Ectodermal cell (in vitro differentiated cells): ENCODE data around the gene ABCD1.

Experiments used
- H3K27ac ChIP-seq: 2 replicates; pipeline ENCODE4 v1.7.0; 2013; ENCODE audit warnings: mild to moderate bottlenecking, low read depth, low read length; ENCODE audit not compliant: insufficient read depth, poor library complexity, severe bottlenecking
- H3K27me3 ChIP-seq: 2 replicates; pipeline ENCODE4 v1.7.0; 2013; ENCODE audit warnings: mild to moderate bottlenecking, low read length; ENCODE audit not compliant: insufficient read depth, control insufficient read depth, poor library complexity, severe bottlenecking
- H3K36me3 ChIP-seq: one replicate; pipeline ENCODE4 v1.7.0; 2013; ENCODE audit warnings: low read length; ENCODE audit not compliant: control insufficient read depth, insufficient read depth
- H3K4me1 ChIP-seq: one replicate; pipeline ENCODE4 v1.7.0; 2013; ENCODE audit warnings: low read length; ENCODE audit not compliant: control insufficient read depth, insufficient read depth
- H3K4me3 ChIP-seq: 2 replicates; pipeline ENCODE4 v1.7.0; 2013; ENCODE audit warnings: low read depth, low read length, control low read depth; ENCODE audit not compliant: insufficient read depth
- H3K9me3 ChIP-seq: 2 replicates; pipeline ENCODE4 v1.7.0; 2013; ENCODE audit warnings: mild to moderate bottlenecking, low read length, moderate library complexity; ENCODE audit not compliant: control insufficient read depth
- WGBS, 2 experiments: methylation state at CpG; one replicate each; pipeline ENCODE4 v1.1.7; 2013; ENCODE audit warnings: missing lambda C conversion rate in 2 of 2; 5-methylcytosine and 5-hydroxymethylcytosine counted together

ABCD1 gene

DNA sequence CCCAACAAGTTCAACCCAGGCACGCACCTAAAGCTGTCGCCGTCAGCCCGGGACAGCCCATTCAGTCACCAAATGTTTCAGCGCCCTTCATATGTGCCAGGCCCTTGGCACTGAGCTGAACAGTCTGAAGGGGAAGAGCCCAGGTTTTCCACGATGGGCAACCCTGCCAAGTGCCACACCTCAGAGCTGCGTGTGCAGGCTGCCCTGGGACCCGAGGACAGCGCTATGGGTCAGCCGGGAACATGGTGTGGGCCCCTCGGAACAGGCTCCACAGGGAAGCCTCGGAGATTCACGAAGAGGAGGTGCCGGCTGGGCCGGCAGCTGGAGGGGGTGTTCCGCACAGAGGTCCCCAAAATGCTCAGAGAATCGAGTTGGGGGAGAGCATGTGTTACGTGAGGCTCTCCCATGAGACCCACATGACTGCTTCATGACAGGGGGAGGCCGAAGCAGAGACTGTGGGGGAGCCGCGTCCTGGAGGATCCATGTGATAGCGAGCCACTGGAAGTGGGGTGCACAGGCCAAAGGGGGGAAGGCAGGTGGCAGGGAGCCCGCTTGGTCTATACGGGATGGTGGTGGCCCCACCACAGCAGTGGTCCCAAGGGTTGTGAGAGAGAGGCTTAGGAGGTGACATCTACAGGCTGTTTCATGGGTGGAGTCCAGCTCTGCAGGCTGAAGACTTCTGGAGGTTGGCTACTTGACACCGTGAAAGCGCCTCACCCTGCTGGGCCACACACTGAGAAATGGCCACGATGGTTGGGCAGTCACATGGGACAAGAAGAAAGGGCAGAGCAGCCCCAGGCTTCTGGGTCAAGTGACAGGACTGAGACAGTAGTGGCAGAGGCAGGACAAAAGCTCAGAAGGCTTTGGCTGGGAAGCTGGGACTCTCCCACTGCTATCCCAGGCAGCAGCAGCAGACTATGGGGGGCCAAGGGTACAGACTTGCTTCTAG is 14.7 kb upstream of the ABCD1 start:
- H3K9me3 ChIP-seq, result no peaks in the 10 kb centered on the region
- WGBS, 2 experiments, result 90 to 91% methylated on average over 27 of the region's 27 CpGs

DNA sequence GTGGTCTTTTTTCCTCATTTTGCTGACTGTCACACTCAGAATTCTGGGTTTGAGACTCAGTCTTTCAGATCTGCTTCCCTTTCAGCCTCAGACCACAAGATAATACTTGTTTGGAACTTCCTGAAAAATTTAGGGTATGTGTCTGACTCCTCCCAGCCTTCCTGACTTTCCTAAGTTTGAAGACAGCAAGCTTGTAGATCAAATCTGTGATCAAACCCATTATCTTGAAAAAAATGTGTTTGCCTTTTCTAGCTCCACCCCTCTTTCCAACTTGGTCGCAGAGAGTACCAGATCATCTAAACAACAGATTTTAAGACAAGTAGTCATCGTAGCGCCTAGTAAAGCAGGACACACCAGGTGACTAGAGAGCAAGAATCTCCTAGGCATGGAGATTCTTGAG is 10.4 kb upstream of the ABCD1 start:
- no peaks in the 10 kb centered on the region for H3K27me3 ChIP-seq
- 96 to 97% methylated on average over 3 of the region's 3 CpGs for WGBS, 2 experiments
- H3K36me3 ChIP-seq, result no peaks in the 10 kb centered on the region
- H3K9me3 ChIP-seq, result no peaks in the 10 kb centered on the region
- no peak overlapping the region for H3K27ac ChIP-seq
- no peak overlapping the region for H3K4me3 ChIP-seq
- H3K4me1 ChIP-seq, result no peaks in the 10 kb centered on the region

More for the DNA sequence above, 14.7 kb upstream of the ABCD1 start:
- H3K4me1 ChIP-seq, result no peaks in the 10 kb centered on the region
- no peaks in the 10 kb centered on the region for H3K36me3 ChIP-seq
- no peak overlapping the region for H3K4me3 ChIP-seq
- no peaks in the 10 kb centered on the region for H3K27me3 ChIP-seq
- H3K27ac ChIP-seq, result no peak overlapping the region

DNA sequence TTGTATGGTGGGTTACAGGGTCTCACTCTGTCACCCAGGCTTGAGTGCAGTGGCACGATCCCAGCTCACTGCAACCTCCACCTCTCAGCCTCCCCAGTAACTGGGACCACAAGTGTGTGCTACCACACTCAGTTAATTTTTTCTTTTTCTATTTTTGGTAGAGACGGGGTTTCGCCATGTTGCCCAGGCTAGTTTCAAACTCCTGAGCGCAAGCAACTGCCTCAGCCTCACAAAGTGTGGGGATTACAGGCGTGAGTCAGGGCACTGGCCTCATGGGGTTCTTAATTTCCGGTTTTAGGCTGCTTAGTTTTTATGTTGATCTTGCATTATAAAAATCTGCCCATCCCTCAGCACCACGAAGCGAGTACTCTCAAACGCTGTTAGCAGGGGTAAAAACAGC is 7.2 kb upstream of the ABCD1 start:
- Histone ChIP-seq H3K9me3 (no peaks in the 10 kb centered on the region), H3K4me3 (no peak overlapping the region), H3K27me3 (no peaks in the 10 kb centered on the region), H3K27ac (no peak overlapping the region), H3K4me1 (peaks cover under 1% of the 10 kb centered on the region), H3K36me3 (no peaks in the 10 kb centered on the region)
- 95 to 97% methylated on average over 9 of the region's 9 CpGs for WGBS, 2 experiments

DNA sequence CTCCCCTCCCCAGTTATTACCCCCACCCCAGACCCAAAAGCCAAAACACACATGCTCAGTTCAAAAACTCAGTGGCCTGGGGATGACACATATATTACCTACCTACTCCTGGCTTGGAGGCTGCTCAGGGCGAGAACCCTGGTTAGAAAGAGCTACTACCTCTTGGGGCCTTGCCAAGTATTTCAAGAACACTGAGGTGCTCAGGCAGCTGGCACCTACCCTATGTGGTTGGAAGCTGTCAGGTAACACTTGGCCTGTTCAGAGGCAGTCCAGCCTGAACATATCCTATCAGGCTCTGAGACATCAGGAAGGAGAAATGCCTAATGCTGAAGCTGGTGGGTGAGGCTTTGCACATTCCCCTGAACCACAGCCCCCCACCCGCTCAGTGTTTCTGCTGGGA is 5.4 kb upstream of the ABCD1 start:
- Histone ChIP-seq H3K4me1 (peaks cover 6% of the 10 kb centered on the region), H3K27ac (no peak overlapping the region), H3K27me3 (no peaks in the 10 kb centered on the region), H3K36me3 (no peaks in the 10 kb centered on the region), H3K4me3 (no peak overlapping the region), H3K9me3 (no peaks in the 10 kb centered on the region)
- 96 to 97% methylated on average over 2 of the region's 2 CpGs for WGBS, 2 experiments

DNA sequence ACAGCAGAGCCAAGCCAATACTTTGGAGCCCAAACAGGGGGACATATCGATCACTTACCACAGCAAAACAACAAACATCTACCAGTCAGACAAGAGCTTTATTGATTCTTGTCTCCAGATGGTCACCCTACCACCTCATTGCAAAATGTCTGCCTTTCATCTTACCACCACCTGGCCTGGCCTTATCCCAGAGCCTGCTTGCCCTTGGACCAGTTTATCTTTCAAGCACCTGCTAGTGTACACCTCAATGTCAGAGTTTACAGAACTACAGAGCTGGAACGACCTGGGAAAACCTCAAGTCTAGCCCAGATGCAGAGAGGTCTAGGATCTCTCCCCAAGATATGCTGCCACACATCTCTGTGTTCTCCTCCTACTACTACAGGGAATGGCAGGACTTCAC is 5.0 kb upstream of the ABCD1 start:
- Histone ChIP-seq H3K4me3 (no peak overlapping the region), H3K36me3 (no peaks in the 10 kb centered on the region), H3K27me3 (no peaks in the 10 kb centered on the region), H3K9me3 (no peaks in the 10 kb centered on the region), H3K4me1 (peaks cover 6% of the 10 kb centered on the region), H3K27ac (no peak overlapping the region)
- 90 to 98% methylated on average over 2 of the region's 2 CpGs for WGBS, 2 experiments

DNA sequence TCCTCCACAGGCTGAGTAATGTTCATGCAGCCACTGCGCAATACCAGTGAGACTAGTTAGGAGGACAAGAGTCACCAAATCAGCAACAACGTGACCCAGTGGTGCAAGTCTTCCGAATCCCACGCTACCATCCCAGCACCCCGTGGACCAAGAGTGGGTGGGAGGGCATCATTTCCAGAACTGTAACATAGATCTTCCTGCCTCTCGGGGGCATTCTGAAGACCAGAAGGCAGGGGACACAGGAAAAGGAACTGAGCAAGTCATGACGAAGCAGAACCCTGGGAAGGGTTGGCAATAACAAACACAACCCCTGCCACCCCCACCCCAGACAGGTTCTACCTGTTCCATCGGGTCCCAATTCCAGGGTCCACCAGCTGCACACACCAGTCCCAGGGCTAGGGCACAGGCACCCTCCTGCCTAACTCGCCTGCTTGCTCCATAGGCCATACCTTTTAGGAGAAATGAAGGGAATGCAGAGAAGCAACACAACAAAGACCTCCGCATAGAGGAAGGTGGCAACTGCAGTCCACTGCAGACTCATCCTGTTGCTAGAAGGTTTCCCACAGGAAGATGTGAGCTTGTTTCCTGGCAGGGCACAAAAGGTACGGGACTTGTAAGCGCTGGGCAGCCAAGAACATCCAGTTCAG is 1.8 kb upstream of the ABCD1 start:
- WGBS, 2 experiments, result 74 to 78% methylated on average over 12 of the region's 12 CpGs
- H3K36me3 ChIP-seq, result no peaks in the 10 kb centered on the region
- H3K4me1 ChIP-seq, result peaks cover 9% of the 10 kb centered on the region
- H3K27ac ChIP-seq, result no peak overlapping the region
- no peaks in the 10 kb centered on the region for H3K9me3 ChIP-seq
- no peaks in the 10 kb centered on the region for H3K27me3 ChIP-seq
- H3K4me3 ChIP-seq, result peak overlapping the region; percentile 65

DNA sequence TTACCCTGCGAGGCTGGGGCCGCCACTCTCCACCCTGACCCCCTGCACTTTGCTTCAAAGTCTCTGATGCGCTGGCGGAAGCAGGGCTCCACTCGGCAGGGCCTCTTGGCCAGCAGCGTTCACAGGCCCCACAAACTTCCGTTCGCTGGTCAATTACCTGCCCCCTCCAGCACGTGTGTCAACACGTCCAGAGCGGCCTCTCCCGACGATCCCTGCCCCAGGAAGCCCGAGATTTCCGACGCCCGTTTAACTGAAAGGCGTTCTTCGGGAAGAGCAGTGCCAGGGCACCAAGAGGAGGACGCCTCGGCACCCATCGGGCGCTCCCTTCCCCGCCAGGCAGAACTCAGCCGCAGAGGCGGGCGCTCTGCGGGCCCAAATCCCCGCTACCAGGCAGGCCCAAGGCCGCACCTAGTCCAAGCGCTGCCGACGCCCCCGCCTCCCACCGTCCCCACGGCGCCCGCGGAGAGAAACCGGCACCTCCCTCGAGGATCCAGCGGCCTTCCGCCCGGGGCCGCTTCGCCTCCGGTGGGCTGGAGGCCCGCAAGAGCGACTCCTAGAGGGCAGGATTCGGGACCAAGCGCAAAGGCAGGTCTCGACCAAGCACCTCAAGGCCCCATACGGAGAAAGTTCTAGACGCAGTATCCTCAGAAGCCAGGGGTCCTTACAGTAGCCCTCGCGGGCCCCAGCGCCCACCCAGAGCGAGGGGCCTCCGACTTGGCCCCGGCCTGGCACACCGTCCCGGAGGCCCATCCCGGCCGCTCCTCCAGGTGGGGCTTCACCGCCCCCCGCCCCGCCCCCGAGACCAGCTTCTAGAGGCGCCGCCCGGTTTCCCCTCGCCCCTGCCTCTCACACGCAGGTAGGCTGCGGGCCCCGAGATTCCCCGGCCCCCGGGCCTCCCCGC is 1.1 kb upstream of the ABCD1 start:
- WGBS, 2 experiments, result 0 to 1% methylated on average over 78 of the region's 78 CpGs
- peaks cover 9% of the 10 kb centered on the region for H3K4me1 ChIP-seq
- H3K4me3 ChIP-seq, result peak overlapping the region; percentile 65

DNA sequence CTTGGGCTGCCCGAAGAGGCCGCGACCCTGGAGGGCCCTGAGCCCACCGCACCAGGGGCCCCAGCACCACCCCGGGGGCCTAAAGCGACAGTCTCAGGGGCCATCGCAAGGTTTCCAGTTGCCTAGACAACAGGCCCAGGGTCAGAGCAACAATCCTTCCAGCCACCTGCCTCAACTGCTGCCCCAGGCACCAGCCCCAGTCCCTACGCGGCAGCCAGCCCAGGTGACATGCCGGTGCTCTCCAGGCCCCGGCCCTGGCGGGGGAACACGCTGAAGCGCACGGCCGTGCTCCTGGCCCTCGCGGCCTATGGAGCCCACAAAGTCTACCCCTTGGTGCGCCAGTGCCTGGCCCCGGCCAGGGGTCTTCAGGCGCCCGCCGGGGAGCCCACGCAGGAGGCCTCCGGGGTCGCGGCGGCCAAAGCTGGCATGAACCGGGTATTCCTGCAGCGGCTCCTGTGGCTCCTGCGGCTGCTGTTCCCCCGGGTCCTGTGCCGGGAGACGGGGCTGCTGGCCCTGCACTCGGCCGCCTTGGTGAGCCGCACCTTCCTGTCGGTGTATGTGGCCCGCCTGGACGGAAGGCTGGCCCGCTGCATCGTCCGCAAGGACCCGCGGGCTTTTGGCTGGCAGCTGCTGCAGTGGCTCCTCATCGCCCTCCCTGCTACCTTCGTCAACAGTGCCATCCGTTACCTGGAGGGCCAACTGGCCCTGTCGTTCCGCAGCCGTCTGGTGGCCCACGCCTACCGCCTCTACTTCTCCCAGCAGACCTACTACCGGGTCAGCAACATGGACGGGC is 579 bp downstream of the ABCD1 start:
- H3K4me1 ChIP-seq, result peaks cover 9% of the 10 kb centered on the region
- no peaks in the 10 kb centered on the region for H3K27me3 ChIP-seq
- no peaks in the 10 kb centered on the region for H3K36me3 ChIP-seq
- 80 to 82% methylated on average over 55 of the region's 55 CpGs for WGBS, 2 experiments
- no peak overlapping the region for H3K27ac ChIP-seq
- H3K9me3 ChIP-seq, result no peaks in the 10 kb centered on the region
- peak overlapping the region; percentile 65 for H3K4me3 ChIP-seq

More for the DNA sequence above, 1.1 kb upstream of the ABCD1 start:
- no peaks in the 10 kb centered on the region for H3K27me3 ChIP-seq
- H3K36me3 ChIP-seq, result no peaks in the 10 kb centered on the region
- H3K27ac ChIP-seq, result peak overlapping the region; percentile 26
- no peaks in the 10 kb centered on the region for H3K9me3 ChIP-seq

DNA sequence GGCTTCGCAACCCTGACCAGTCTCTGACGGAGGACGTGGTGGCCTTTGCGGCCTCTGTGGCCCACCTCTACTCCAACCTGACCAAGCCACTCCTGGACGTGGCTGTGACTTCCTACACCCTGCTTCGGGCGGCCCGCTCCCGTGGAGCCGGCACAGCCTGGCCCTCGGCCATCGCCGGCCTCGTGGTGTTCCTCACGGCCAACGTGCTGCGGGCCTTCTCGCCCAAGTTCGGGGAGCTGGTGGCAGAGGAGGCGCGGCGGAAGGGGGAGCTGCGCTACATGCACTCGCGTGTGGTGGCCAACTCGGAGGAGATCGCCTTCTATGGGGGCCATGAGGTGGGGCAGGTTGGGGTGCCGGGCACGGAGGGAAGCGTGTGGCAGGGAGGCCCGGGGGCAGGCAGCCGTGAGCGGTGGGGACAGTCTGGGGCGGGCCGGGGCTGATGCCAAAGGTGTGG is 1.2 kb downstream of the ABCD1 start:
- Histone ChIP-seq H3K4me1 (peaks cover 9% of the 10 kb centered on the region), H3K9me3 (no peaks in the 10 kb centered on the region), H3K27me3 (no peaks in the 10 kb centered on the region), H3K4me3 (no peak overlapping the region), H3K36me3 (no peaks in the 10 kb centered on the region), H3K27ac (no peak overlapping the region)
- 92 to 94% methylated on average over 35 of the region's 35 CpGs for WGBS, 2 experiments
